ENCODE measurements around the gene CACNA1G.

GRCh38 chr17:50566886-50567285 is 6.4 kb downstream of the CACNA1G start:
- TF ChIP-seq, protein P1, sequence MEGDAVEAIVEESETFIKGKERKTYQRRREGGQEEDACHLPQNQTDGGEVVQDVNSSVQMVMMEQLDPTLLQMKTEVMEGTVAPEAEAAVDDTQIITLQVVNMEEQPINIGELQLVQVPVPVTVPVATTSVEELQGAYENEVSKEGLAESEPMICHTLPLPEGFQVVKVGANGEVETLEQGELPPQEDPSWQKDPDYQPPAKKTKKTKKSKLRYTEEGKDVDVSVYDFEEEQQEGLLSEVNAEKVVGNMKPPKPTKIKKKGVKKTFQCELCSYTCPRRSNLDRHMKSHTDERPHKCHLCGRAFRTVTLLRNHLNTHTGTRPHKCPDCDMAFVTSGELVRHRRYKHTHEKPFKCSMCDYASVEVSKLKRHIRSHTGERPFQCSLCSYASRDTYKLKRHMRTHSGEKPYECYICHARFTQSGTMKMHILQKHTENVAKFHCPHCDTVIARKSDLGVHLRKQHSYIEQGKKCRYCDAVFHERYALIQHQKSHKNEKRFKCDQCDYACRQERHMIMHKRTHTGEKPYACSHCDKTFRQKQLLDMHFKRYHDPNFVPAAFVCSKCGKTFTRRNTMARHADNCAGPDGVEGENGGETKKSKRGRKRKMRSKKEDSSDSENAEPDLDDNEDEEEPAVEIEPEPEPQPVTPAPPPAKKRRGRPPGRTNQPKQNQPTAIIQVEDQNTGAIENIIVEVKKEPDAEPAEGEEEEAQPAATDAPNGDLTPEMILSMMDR (IDR thresholded peaks at IDR 0.05), result no peak
- TF ChIP-seq POLR2A (IDR thresholded peaks at IDR 0.05), result no peak
- no peak for TF ChIP-seq POLR2AphosphoS5 (IDR thresholded peaks at IDR 0.05; ENCODE audit: insufficient read depth in 1 of 2, low read depth in 1 of 2)

All from vagina (tissue), 2 donors.